ENCODE data around the gene SORCS2.

SORCS2 gene

DNA sequence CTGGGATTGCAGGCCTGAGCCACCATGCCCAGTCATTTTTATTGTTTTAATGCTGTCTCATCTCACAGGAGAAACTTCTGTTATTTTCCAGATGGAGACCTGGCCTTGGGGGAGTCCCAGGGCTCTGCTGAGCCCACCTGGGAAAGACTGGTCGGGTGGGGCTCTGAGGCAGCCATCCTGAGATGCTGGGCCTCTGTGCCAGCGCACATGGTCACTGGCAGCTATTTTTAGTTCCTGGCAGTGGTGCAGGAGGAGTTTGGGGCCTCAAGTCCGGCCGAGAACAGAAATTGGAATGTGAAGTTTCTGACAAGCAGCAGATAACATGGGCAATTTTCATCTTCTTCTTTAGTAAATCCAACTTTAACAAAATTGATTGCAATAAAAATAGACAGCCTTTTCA lies 44.5 kb downstream of the SORCS2 start:
- no peak overlapping the region for H2AFZ ChIP-seq (ENCODE audit: low read depth, low read length)
- no peaks in the 10 kb centered on the region for H3K9me3 ChIP-seq (ENCODE audit: insufficient read depth, low read length, severe bottlenecking)
- ATAC-seq (ENCODE audit: insufficient read depth, low read depth) (no peak), DNase-seq (no peak)
- H3K27ac ChIP-seq (ENCODE audit: low read length) = no peak overlapping the region
- H3K4me3 ChIP-seq (ENCODE audit: low read depth in 1 of 2, low read length in 2 of 2) = no peak overlapping the region
- H3K36me3 ChIP-seq (ENCODE audit: insufficient read depth, low read length) = no peaks in the 10 kb centered on the region
- no peaks in the 10 kb centered on the region for H3K4me1 ChIP-seq (ENCODE audit: insufficient read depth, low read length)
- H3K9ac ChIP-seq (ENCODE audit: low read depth, low read length) = no peak overlapping the region
- no peak overlapping the region for H3K4me2 ChIP-seq (ENCODE audit: insufficient read depth, low read length)
- H3K79me2 ChIP-seq (ENCODE audit: insufficient read depth, low read length) = no peaks in the 10 kb centered on the region
- TF ChIP-seq, protein P1, sequence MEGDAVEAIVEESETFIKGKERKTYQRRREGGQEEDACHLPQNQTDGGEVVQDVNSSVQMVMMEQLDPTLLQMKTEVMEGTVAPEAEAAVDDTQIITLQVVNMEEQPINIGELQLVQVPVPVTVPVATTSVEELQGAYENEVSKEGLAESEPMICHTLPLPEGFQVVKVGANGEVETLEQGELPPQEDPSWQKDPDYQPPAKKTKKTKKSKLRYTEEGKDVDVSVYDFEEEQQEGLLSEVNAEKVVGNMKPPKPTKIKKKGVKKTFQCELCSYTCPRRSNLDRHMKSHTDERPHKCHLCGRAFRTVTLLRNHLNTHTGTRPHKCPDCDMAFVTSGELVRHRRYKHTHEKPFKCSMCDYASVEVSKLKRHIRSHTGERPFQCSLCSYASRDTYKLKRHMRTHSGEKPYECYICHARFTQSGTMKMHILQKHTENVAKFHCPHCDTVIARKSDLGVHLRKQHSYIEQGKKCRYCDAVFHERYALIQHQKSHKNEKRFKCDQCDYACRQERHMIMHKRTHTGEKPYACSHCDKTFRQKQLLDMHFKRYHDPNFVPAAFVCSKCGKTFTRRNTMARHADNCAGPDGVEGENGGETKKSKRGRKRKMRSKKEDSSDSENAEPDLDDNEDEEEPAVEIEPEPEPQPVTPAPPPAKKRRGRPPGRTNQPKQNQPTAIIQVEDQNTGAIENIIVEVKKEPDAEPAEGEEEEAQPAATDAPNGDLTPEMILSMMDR (IDR thresholded peaks at IDR 0.05; ENCODE audit: borderline replicate concordance, extremely low read depth, low read length, poor library complexity, severe bottlenecking) = no peak
- no peak for TF ChIP-seq EZH2 (IDR thresholded peaks at IDR 0.05; ENCODE audit: borderline replicate concordance, low read depth, low read length, severe bottlenecking)
- H4K20me1 ChIP-seq (ENCODE audit: insufficient read depth, low read length) = 0 out of 2 replicates have a peak, but pooled peaks cover 7% of the 10 kb centered on the region
- H3K27me3 ChIP-seq (ENCODE audit: insufficient read depth, low read length, poor library complexity) = peaks cover 3% of the 10 kb centered on the region

DNA sequence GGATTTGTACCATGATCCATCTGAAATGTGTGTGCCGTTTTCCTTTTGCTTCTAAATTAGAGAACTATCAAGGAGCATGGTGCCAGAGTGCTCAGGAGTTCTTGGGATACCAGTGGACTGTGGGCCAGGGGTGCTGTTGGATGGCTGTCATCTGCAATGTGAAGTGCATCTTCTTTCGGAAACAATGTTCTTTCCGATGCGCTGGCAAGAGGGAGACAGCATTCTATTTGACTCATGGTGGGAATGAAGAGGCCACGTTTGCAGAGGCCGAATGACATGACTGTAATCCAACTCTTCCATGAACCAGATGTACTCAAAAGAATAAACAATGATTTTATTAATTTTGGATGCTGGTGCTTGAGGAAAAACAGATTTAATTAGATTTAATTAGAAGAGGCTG lies 45.5 kb downstream of the SORCS2 start:
- H3K79me2 ChIP-seq (ENCODE audit: insufficient read depth, low read length) = no peaks in the 10 kb centered on the region
- H4K20me1 ChIP-seq (ENCODE audit: insufficient read depth, low read length) = 0 out of 2 replicates have a peak, but pooled peaks cover 7% of the 10 kb centered on the region
- H3K9ac ChIP-seq (ENCODE audit: low read depth, low read length) = no peak overlapping the region
- TF ChIP-seq, protein P1 (IDR thresholded peaks at IDR 0.05; ENCODE audit: borderline replicate concordance, extremely low read depth, low read length, poor library complexity, severe bottlenecking) = no peak
- TF ChIP-seq EZH2 (IDR thresholded peaks at IDR 0.05; ENCODE audit: borderline replicate concordance, low read depth, low read length, severe bottlenecking) = no peak
- no peak for ATAC-seq (ENCODE audit: insufficient read depth, low read depth)
- H3K36me3 ChIP-seq (ENCODE audit: insufficient read depth, low read length) = no peaks in the 10 kb centered on the region
- no peak for DNase-seq
- H3K27me3 ChIP-seq (ENCODE audit: insufficient read depth, low read length, poor library complexity) = peaks cover 3% of the 10 kb centered on the region
- no peaks in the 10 kb centered on the region for H3K4me1 ChIP-seq (ENCODE audit: insufficient read depth, low read length)
- H3K4me3 ChIP-seq (ENCODE audit: low read depth in 1 of 2, low read length in 2 of 2) = no peak overlapping the region
- no peak overlapping the region for H3K27ac ChIP-seq (ENCODE audit: low read length)
- H3K9me3 ChIP-seq (ENCODE audit: insufficient read depth, low read length, severe bottlenecking) = no peaks in the 10 kb centered on the region
- H2AFZ ChIP-seq (ENCODE audit: low read depth, low read length) = no peak overlapping the region
- H3K4me2 ChIP-seq (ENCODE audit: insufficient read depth, low read length) = no peak overlapping the region

GRCh38 chr4:7238300-7238960 lies 46.1 kb downstream of the SORCS2 start:
- Histone ChIP-seq H3K4me2 (ENCODE audit: insufficient read depth, low read length) (no peak overlapping the region), H2AFZ (ENCODE audit: low read depth, low read length) (no peak overlapping the region), H3K9ac (ENCODE audit: low read depth, low read length) (no peak overlapping the region), H3K27ac (ENCODE audit: low read length) (no peak overlapping the region), H3K9me3 (ENCODE audit: insufficient read depth, low read length, severe bottlenecking) (no peaks in the 10 kb centered on the region), H3K4me1 (ENCODE audit: insufficient read depth, low read length) (no peaks in the 10 kb centered on the region), H3K79me2 (ENCODE audit: insufficient read depth, low read length) (no peaks in the 10 kb centered on the region), H3K36me3 (ENCODE audit: insufficient read depth, low read length) (no peaks in the 10 kb centered on the region), H3K27me3 (ENCODE audit: insufficient read depth, low read length, poor library complexity) (peaks cover 3% of the 10 kb centered on the region), H3K4me3 (ENCODE audit: low read depth in 1 of 2, low read length in 2 of 2) (no peak overlapping the region), H4K20me1 (ENCODE audit: insufficient read depth, low read length) (0 out of 2 replicates have a peak, but pooled peaks cover 1% of the 10 kb centered on the region)
- DNase-seq = no peak
- TF ChIP-seq, protein P1 (IDR thresholded peaks at IDR 0.05; ENCODE audit: borderline replicate concordance, extremely low read depth, low read length, poor library complexity, severe bottlenecking) = peak; percentile 34
- TF ChIP-seq EZH2 (IDR thresholded peaks at IDR 0.05; ENCODE audit: borderline replicate concordance, low read depth, low read length, severe bottlenecking) = no peak
- no peak for ATAC-seq (ENCODE audit: insufficient read depth, low read depth)
